Right renal cortex interstitium (tissue), 3 donors: ENCODE measurements around the gene CCDC86. TPM values are rescaled to one million over a fixed set of nuclear protein-coding genes. Genes with fewer than 3 reads are reported as not detected.

Source experiments
- DNase-seq, 3 donors: peaks; one replicate each; pipeline ENCODE4 v3.0.0-alpha.2; 2013; ENCODE audit warnings: low read depth in 3 of 3, low spot score in 2 of 3
- polyA plus RNA-seq, 3 donors: library from polyadenylated mRNA; unstranded; fragments of 120-200 nt; gene quantifications; one replicate each; pipeline ENCODE4 v1.2.1, GENCODE V29; 2013; ENCODE audit not compliant: insufficient read length in 3 of 3

Gene CCDC86
- polyA plus RNA-seq, 3 donors = 16.8 to 17.1 (median 16.9) TPM

DNA sequence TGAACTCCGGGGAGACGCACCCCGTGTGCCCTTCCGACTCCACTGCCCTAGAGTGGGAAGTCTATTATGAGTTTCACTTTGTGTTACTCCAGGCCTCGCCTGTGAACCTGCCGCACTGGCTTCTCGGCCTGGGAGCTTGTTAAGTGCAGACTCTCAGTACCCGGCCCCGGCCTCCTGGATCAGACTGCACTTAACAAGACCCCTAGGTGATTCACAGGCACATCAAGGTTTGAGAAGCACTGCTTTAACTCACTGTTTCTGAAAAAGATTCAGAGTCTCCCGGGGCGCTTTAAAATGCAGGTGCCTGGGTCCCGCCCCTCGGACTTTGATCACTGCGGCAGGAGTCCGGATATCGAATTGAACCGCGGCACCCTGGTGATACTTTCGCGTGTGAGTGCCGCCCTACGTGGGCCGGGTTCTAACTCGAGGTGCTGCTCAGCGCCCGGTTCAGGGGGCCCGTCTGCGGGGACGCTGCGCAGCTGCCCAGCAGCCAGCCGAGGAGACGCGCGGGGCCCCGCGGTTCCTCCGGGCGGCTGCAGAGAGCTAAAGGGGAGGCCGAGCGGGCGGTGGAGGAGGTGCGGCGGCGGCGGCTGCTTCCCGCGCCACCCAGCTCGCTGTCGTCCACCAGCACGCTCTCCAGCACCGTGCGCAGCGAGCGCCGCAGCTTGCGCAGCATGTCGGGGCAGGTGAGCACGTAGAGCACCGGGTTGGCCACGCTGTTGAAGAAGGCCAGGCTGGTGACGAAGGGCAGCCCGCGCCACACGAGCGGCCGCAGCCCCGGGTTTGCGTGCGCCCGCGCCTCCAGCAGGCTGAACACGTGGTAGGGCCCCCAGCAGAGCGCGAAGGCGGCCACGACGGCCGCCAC, 10.4 kb downstream of the CCDC86 start:
- DNase-seq = no peak

DNA sequence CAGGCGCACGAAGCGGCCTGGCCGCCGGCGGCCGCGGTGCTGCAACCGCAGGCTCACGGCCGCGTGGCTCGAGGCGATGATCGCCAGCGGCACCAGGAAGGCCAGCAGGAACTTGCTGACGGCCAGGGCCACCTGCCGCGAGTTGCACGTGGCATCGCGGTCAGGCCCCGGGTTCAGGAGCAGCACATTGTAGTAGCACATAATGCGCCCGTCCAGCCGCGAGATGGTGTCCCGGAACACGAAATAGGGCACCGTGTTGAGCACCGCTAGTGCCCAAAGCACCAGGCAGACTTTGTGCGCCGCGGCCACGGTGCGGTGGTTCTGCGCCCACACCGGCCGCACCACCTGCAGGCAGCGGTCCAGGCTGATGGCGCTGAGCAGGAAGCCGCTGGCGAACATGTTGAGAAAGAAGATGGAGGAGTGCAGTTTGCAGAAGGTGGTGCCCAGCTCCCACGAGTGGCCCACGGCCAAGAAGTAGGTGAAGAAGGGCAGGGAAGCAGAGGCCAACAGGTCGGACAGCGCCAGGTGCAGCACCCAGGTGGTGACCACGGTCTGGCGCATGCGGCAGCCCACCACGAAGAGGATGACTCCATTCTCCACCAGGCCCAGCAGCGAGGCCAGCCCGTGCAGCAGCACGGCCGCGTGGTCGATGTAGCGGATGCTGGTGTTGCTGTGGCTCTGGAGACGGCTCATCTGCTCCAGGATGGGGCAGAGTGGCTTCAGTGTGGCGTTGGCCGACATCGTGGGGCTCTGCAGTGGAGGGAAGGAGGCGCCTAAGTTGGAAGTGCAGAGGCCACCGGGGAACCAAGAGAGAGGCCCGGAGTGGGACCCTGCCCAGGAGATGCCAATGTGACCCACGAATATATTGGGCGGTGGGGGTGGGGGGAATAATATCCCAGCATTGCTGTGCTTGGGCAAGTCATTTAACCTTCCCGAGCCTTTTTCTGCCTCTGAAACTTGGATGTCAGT, 11.4 kb downstream of the CCDC86 start:
- no peak for DNase-seq

DNA sequence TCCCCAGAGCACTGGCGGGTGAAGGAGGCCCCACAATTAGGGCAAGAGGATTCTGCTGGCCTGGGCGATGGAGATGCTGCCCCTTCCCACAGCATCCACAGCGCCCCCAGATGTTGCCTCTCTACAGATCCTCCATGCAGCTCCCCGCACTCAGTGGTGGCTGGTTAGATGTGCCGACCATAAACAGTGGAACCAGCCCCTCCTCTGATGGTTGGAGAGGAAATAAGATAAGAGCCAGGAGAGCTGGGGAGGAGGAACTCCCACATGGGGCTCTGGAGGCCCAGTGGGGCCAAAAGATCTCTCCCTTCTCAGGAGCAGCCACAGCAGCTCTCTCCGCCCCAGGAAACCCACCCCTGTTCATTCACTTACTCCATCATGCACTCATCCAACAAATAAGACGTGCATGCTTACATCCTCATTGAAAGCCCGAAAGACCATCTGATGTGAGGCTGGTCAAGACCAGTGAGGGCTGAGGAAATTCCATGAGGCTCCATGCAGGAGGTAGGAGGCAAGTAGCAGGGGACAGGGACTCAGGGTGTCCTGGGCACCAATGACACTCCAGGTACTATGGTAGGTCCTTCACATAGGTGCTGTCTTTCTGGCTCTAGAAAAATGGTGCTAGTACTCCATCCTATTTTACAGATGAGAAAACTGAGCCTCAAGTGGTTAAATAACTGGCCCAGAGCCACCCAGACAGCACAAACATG, 12.4 kb downstream of the CCDC86 start:
- DNase-seq = no peak

DNA sequence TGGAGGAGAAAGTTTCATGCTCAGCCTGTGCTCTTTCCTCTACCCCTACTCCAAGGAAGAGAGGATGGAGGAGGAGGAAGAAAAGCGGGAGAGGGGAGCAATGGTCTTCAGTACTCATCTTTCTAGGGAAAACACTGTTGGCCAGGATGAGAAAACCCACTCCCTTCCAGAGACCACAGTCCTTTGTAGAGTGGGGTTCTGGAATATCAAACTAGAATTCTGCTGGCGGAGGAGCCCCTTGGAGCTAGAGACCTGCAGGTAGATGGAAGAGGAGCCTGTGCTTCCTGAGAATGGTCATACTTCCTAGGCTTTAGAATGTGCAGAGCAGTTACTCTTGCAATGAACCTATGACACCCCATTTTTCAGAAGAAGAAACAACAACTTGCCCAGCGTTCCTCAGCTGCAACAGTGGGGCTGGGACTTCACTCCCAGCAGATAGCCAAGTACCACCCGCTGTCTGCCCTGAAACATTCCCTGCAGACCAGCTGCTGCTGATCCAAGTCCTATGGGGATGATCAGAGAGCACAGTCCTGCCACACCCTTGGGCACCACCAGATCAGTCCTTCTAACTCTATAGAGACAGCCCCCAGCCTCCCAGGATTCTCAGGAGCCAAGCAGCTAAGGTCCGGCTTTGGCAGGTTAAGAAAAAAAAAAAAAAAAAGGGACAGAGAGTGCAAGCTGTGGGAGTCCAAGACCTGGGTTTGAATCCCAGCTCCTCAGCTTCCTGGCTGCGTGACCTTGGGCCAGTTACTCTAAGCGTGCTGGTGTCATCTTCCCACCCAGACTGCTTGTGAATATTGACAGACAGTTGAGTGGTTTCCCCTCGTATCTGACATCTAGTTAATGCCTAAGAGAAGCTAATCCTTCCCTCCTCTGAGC, 13.2 kb downstream of the CCDC86 start:
- no peak for DNase-seq

DNA sequence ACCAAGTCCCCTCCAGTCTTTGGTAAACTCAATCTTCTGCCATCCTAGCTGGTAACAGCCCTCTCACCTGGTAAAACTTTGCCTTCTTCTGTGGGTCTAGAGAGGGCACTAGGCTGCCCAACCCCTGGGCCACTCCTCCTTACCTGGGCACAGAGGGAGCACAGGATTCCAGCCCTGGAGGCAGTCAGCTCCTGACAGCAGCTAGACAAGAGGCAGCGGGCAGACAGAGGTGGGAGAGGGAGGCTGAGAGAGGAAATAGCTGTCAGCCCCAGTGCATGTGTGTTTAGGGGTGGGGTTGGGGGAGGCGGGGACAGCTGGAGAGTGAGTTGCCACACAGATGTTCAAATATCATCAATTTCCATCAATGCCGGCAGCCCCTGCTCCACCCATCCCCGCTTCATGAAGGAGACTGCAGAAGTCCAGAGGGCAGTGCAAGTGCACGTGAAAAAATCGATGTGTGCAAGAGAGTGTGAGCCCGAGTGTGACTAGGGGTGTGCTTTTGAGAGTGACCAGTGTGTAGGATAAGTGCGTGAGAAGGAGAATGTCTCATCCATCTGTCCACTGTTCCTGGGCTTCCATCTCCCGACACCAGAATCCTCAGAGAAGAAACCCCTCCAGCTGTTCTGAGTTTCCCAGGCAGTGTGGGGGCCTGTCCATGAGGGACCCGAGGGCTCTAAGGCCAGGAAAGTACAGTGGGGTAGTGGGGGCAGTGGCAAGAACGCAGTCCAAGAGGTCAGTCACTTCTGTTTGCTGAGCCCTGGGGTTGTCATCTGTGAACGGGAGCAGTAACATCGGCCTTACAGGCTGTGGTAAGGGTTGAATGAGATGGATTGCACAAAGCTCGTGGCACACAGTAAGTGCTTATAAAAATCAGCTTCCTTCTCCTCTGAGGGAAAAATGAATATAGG, 14.1 kb downstream of the CCDC86 start, which contains the start of gene PTGDR2:
Gene PTGDR2, minus strand, starts transcription at position 225 of the 908 bp plus-strand sequence. CDS start 2,228 bp downstream, outside the sequence.
- no peak for DNase-seq

DNA sequence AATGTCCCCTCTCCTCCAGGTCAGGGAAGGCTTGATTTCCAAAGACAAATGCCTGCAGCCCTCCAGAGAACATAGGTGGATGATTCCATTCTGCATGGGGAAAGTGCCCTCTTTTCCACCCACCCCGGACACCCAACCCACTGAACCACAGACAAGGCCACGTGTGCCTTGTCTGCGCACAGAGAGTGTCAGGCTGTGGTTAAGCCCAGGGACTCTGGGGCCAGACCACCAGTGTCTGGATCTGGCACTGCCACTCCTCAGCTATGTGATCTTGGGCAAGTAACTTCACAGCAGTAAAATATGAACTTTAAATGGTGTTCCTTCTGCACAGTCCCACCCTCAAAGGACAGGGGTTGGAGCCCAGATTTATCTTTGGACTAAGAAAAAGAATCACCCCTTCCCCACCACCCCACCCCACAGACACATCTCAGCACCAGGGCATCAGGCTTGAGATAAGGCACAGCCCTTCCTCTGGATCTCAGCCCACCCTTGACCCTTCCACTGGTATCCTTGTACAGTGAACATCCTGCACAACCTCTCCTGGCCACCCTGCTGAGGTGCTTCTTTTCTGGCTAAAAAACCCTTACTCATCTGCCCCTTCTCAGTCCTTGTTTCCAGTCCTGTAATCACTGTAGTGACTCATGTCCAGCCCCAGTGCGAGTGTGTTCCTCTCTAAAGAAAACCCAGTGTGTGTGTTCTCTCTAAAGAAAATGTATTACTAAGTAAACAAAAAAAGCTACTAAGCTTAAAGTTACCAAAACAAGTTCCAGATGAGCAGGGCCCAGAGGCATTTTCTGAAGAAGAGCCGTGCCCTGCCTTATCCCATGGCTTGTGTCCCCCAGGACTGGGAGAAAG, 15.7 kb downstream of the CCDC86 start:
- no peak for DNase-seq

DNA sequence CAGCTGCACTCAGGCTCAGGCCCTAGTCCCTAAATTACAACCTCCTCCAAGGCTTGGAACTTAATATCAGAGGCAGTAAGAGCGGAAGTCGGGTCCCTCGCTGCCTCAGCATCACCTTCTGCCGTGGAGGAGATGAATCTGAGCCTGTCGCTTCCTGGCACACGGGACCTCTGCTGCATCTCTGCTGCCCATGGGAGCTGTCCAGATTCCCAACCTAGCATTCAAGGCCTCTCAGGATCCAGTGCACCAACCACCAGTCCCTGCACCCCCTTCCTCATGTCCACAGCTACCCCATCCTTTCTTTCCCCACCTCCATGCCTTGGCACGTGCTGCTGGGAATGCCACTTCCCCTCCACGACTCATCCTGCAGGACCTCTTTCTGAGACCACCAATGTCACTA, 16.3 kb downstream of the CCDC86 start:
- DNase-seq = no peak

DNA sequence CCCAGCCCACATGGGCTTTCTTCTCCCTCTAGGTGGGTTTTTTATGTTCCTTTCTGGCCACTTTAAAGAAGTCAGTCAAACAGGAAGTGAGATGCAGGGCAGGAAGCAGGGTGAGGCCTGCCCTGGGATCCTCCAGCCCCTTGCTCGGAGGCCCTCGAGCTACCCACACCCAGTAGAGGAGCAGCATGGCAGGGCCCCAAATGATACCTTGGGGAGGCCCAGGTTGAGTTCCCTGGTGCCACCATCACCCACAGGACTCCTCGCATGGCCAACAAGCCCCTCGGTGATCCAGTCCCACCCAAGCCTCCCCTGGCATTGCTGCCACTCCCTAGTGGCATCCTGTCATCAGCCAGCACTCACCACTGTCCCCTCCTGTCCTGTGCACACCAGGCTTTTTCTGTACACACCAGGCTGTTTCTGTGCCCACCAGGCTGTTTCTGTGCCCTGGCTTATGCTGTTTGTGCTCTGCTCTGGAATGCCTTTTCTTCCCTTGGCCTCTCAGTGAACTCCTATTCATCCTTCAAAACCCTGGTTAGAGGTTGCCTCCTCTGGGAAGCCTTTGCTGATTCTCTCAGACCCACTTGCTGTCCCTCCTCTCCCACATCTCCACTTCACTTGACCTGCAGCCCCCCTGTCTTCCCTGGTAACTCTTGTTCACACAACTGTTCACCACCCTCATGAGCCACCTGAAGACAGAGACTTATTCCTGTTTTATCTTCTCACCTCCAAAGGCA, 17.0 kb downstream of the CCDC86 start:
- no peak for DNase-seq

DNA sequence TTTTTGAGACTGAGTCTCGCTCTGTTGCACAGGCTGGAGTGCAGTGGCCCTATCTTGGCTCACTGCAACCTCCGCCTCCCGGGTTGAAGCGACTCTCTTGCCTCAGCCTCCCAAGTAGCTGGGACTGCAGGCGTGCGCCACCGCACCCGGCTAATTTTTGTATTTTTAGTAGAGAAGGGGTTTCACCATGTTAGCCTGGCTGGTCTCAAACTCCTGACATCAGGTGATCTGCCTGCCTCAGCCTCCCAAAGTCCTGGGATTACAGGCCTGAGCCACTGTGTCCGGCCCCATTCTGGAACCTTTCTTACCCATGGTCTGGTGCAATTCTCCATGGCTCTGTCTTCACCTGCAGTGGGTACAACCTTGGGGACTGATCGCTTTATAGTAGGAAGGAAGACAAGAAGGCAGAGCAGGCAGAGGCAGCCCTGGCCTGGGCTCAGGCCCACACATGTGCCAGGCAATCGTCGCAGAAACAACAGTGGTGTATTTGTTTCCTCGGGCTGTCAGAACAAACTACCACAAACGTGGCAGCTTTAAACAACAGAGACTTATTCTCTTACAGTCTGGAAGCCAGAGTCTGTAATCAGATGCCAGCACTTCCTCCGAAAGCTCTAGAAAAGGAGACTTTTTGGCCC, 17.8 kb downstream of the CCDC86 start:
- no peak for DNase-seq

DNA sequence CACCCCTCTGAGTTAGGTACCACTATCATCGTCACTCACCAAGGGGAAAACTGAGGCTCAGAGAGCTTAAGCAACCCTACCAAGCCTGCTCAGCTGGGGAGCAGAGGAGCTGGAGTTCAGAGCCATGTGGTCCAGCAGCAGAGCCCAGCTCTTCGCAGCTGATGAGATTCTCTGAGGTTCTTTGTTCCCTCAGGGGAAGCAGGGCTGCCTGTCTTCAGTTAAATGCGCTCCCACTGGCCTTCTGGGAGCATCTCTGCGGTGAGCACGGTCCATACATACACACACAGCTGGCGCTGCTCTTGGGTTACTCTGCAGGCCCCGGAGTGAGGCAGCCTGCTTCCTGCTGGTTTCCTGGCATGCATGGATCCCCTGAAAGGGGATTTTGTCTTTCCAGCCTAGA, 19.0 kb downstream of the CCDC86 start:
- no peak for DNase-seq

DNA sequence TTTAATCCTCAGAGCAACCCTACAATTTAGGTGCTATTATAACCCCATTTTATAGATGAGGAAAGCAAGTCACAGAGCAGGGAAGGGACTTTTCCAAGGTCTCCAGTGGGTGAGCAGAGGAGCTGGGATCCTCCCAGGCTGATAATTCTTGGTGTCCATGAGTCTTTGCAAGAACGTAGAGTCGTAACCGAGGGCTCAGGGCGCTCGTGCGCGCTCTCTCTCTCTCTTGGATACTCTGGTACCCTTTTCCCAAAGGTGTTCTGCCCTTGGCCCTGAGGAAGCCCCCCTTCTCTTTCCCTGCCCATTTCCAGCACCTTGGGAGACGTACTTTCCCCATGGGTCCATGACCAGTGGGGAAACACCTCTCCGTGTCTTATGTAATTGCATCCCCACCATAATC, 20.3 kb downstream of the CCDC86 start:
- no peak for DNase-seq

DNA sequence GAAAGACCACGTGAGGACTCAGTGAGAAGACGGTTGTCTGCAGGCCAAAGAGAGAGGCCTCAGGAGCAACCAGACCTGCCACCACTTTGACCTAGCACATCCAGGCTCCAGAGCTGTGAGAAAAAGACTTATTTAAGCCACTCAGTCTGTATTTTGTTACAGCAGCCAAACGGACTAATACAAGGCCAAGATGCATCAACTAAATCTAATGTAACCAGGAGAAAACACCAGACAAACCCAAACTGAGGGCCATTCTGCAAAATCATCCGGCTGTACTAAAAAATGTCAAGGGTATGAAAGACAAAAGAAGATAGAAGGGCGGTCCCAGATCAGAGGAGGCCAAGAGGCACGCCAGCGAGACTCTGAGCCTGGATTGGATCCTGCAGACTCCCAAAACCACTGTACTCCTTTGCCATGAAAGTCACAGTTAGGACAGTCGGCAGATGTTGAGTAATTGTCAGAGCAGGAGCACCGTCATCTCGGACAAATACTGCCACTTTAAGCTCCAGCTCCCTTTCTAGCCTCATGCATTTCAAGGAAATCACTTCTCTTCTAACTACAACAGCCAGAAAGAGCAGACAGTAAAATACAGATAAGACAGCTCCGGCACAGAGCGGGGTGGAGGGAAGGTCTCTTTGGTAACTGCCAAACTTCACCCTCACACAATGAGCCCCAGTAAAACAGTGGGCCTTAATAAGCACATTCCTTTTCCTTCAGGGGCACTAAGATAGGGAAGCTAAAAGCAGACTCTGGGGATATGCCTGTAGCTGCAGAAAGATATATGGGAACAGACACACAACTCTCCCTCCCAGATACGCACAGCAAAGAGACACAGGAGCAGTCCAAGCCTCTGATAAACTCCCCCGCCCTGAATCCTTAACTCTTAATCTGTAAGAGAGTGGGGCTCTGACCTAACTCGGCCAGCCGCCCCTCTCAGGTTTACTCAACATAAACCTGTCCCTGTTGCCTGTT, 21.9 kb downstream of the CCDC86 start:
- DNase-seq = no peak

DNA sequence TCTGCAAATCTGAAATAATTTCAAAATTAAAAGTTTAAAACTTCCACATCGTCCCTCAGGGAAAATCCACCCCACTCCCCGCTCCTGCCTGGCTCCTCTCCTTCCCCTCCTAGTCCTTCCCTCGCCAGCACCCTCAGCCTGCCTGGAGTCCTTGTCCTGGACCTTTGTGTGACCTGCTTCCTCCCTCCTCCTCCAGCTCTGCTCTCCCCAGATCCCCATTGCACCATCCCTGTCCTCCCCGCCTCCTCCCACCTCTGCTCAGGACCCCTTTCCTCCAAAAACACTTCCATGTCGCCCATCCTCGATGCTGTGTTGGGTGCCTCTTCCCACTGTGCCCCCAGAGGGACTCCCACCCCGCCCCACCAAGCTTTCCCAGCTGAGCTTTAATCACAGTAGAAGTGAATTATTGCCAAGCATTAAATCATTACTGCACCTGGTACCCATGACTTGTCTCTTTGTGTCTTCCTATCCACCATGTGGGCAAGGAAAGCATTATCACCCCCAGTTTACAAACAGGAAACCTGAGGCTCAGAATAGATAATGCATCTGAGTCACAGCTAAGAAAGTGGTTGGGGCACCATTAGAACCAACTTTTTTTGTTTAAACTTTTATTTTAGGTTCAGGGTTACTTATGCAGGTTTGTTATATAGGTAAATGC, 23.1 kb downstream of the CCDC86 start:
- DNase-seq = no peak

DNA sequence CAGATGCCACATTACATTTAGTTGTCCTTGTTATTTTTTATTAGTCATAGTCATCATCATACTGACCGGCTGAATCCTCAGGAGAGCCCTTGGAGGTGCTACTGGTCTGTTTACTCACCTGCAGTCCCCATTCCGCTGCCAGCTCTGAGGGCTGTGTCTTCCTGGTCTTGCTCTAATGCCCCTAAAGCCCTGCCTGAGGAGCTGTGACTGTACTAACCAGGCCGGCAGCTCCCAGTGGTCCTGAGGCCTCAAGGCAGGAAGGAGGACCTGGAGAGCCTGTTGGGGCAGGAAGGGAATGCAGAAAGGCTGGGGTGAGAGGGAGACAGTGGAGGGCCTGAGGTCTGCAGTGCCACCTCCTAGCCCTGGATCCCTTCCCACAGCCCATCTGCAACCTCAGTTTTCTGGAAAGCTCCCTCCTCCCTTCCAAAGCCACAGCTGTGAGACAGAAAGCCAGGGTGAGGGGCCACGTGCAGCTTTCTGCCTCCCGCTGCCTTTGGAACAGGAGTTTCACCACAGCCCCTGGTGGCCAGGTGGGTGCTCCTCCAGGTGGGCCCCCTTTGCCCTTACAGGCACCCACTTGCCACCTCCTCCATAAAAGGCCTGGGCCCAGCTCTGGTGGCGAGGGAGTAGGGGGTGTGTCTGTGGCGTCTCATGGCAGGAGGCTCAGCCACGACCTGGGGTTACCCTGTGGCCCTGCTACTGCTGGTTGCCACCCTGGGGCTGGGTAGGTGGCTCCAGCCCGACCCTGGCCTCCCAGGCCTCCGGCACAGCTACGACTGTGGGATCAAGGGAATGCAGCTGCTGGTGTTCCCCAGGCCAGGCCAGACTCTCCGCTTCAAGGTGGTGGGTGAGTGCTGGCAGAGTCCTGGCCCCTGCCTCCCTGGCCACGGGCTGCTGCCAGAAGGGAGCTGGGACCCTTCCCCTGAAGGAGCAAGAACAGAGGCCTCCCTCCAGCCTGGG, 25.3 kb downstream of the CCDC86 start, which contains the start of gene ZP1:
Gene ZP1, plus strand, starts transcription at position 632 of the 960 bp plus-strand sequence. Its CDS starts 20 bp downstream, at position 652.
- no peak for DNase-seq
